WTC11 (cell line): Measurements from ENCODE around the gene TLX1. TPM values are rescaled to one million over a fixed set of nuclear protein-coding genes. Genes with fewer than 3 reads are reported as not detected.

ENCODE experiments used
- ATAC-seq: fragments of 200-7000 bp; cut with Tn5 transposase; 2 replicates; pipeline ENCODE4 v1.10.0; 2021; ENCODE audit warnings: mild to moderate bottlenecking, moderate library complexity
- Bru-seq: library from RNA; stranded (reverse); fragments of 400-500 nt; gene quantifications from one replicate; lab custom pipeline; 2021; lab: Mats Ljungman, UMichigan
- CTCF ChIA-PET: fragments of 300-600 bp; sonication (Branson Sonifier 250); formaldehyde crosslinking; loops from one replicate; lab custom pipeline; 2021; ENCODE audit warnings: antibody characterized with exemption; lab: Charles Lee
- POLR2A ChIA-PET: fragments of 350-600 bp; sonication (Branson Sonifier 250); formaldehyde crosslinking; loops from one replicate; lab custom pipeline; 2021; ENCODE audit warnings: antibody characterized with exemption; lab: Charles Lee
- DNase-seq: peaks from one replicate; pipeline ENCODE4 v3.0.0; 2021; ENCODE audit warnings: low spot score
- H3K27ac Mint-ChIP-seq: 2 replicates; pipeline ENCODE4 v1.8.0; 2021; ENCODE audit warnings: mixed read lengths
- H3K27me3 Mint-ChIP-seq: 2 replicates; pipeline ENCODE4 v1.8.0; 2021; ENCODE audit warnings: low read depth, mild to moderate bottlenecking, moderate library complexity, mixed read lengths
- H3K36me3 Mint-ChIP-seq: 2 replicates; pipeline ENCODE4 v1.8.0; 2021; ENCODE audit warnings: mixed read lengths
- H3K4me1 Mint-ChIP-seq: 2 replicates; pipeline ENCODE4 v1.8.0; 2022; ENCODE audit warnings: mixed read lengths
- H3K4me3 Mint-ChIP-seq: 2 replicates; pipeline ENCODE4 v1.8.0; 2021; ENCODE audit warnings: mild to moderate bottlenecking, moderate library complexity, mixed read lengths
- H3K9me3 Mint-ChIP-seq: 2 replicates; pipeline ENCODE4 v1.8.0; 2021; ENCODE audit warnings: mixed read lengths
- ATF1 ChIP-seq: sonication (generic); formaldehyde crosslinking; IDR thresholded peaks from 2 replicates; pipeline ENCODE4 v1.8.1; 2023; ENCODE audit warnings: mild to moderate bottlenecking, moderate library complexity, missing genetic modification reagents
- ESRRA ChIP-seq: sonication (generic); formaldehyde crosslinking; IDR thresholded peaks from 2 replicates; pipeline ENCODE4 v1.8.1; 2022; ENCODE audit warnings: mild to moderate bottlenecking, missing genetic modification reagents, borderline replicate concordance
- FOXJ3 ChIP-seq: sonication (generic); formaldehyde crosslinking; IDR thresholded peaks from 2 replicates; pipeline ENCODE4 v1.9.0; 2021; ENCODE audit warnings: missing genetic modification reagents, mild to moderate bottlenecking, borderline replicate concordance
- HMGA2 ChIP-seq: fragments of 250-450 bp; sonication (Bioruptor Pico); IDR thresholded peaks from 2 replicates; pipeline ENCODE4 v1.4.0; 2021; ENCODE audit warnings: mild to moderate bottlenecking, moderate library complexity
- HMGXB4 ChIP-seq: sonication (generic); formaldehyde crosslinking; IDR thresholded peaks from 2 replicates; pipeline ENCODE4 v1.8.1; 2023; ENCODE audit warnings: mild to moderate bottlenecking, moderate library complexity, missing genetic modification reagents
- JUN ChIP-seq: sonication (generic); formaldehyde crosslinking; IDR thresholded peaks from 2 replicates; pipeline ENCODE4 v1.8.0; 2023; ENCODE audit warnings: mild to moderate bottlenecking, missing genetic modification reagents
- MYBL2 ChIP-seq: sonication (generic); formaldehyde crosslinking; IDR thresholded peaks from 2 replicates; pipeline ENCODE4 v1.8.1; 2023; ENCODE audit warnings: mild to moderate bottlenecking, moderate library complexity, missing genetic modification reagents
- NFE2L1 ChIP-seq: sonication (generic); formaldehyde crosslinking; IDR thresholded peaks from 2 replicates; pipeline ENCODE4 v1.8.1; 2023; ENCODE audit warnings: missing genetic modification reagents
- PREB ChIP-seq: sonication (generic); formaldehyde crosslinking; IDR thresholded peaks from 2 replicates; pipeline ENCODE4 v1.8.1; 2022; ENCODE audit warnings: mild to moderate bottlenecking, missing genetic modification reagents, moderate library complexity, borderline replicate concordance
- TP53 ChIP-seq: sonication (generic); formaldehyde crosslinking; IDR thresholded peaks from 2 replicates; pipeline ENCODE4 v1.8.1; 2023; ENCODE audit warnings: mild to moderate bottlenecking, missing genetic modification reagents
- USF2 ChIP-seq: sonication (generic); formaldehyde crosslinking; IDR thresholded peaks from 2 replicates; pipeline ENCODE4 v1.8.1; 2023; ENCODE audit warnings: mild to moderate bottlenecking, missing genetic modification reagents, moderate library complexity
- ZBTB21 ChIP-seq: sonication (generic); formaldehyde crosslinking; IDR thresholded peaks from 2 replicates; pipeline ENCODE4 v1.8.1; 2023; ENCODE audit warnings: mild to moderate bottlenecking, missing genetic modification reagents, borderline replicate concordance
- ZNF423 ChIP-seq: fragments of 250-450 bp; sonication (Bioruptor Pico); IDR thresholded peaks from 2 replicates; pipeline ENCODE4 v2.1.2; 2022; ENCODE audit warnings: mild to moderate bottlenecking, moderate library complexity
- ZNF425 ChIP-seq: fragments of 250-450 bp; sonication (Bioruptor Pico); conservative IDR thresholded peaks from 2 replicates; pipeline ENCODE4 v1.9.0; 2021; ENCODE audit warnings: mild to moderate bottlenecking
- ZNF671 ChIP-seq: fragments of 250-450 bp; sonication (Bioruptor Pico); IDR thresholded peaks from 2 replicates; pipeline ENCODE4 v1.8.0; 2021; ENCODE audit warnings: mild to moderate bottlenecking
- long read RNA-seq, 3 experiments: library from RNA in 1 of 3; library from capped mRNA in 1 of 3; library from polyadenylated mRNA in 1 of 3; unstranded in 2 of 3; stranded (forward) in 1 of 3; transcript quantifications; one replicate each; pipeline ENCODE4 v2.0.0, GENCODE V29; 2021
- total RNA-seq: library from RNA; stranded (reverse); gene quantifications from 3 replicates; pipeline ENCODE4 v1.2.3, GENCODE V29; 2021
- TF ChIP-seq, protein P1 (sequence below): sonication (generic); formaldehyde crosslinking; IDR thresholded peaks from 2 replicates; pipeline ENCODE4 v1.8.1; 2023; ENCODE audit warnings: mild to moderate bottlenecking, missing genetic modification reagents
- TF ChIP-seq, protein P2 (sequence below): fragments of 250-450 bp; sonication (Bioruptor Pico); IDR thresholded peaks from 2 replicates; pipeline ENCODE4 v1.8.0; 2021; ENCODE audit warnings: mild to moderate bottlenecking

The TLX1 gene
- total RNA-seq: 2.1 to 4.6 TPM (median 2.3 TPM) in 3 replicates
- percentile 41 among the genes with signal in this experiment for Bru-seq, nascent RNA
- long read RNA-seq, experiment 1, transcript TLX1-201 (3 exons, 2,906 nt): major isoform, 10 of 14 reads
- long read RNA-seq, experiment 1, partial matches to known transcripts: 0 of 14 reads
- long read RNA-seq, experiment 1, other reads (novel, unspliced or antisense): 4 of 14 reads
- long read RNA-seq, experiment 2, partial matches to known transcripts: 0 of 2 reads
- long read RNA-seq, experiment 2, other reads (novel, unspliced or antisense): 1 of 2 reads
- long read RNA-seq, experiment 3: 0 reads

GRCh38 chr10:101130984-101131961 is at the start of gene TLX1:
Gene TLX1 (plus strand): TSS chr10:101131300. CDS start chr10:101131542, 242 bp downstream.
- TF ChIP-seq ZNF425 (CRISPR knock-in tag) (no peak), HMGXB4 (CRISPR knock-in tag) (no peak), ZNF423 (CRISPR knock-in tag) (peak; percentile 33; the same call in 1 of the 2 replicates)
- ChIA-PET CTCF (interaction anchor here (0.6 to 17.0 kb wide), 14 partner anchors 8 to 112 kb away, joined by 3 to 219 read pairs (median 4); no protein-coding TSS in a partner anchor), POLR2A (interaction anchor here (0.6 kb wide), 1 partner anchor 307 kb away, joined by 4 read pairs; no protein-coding TSS in a partner anchor)
- Mint-ChIP-seq H3K27me3 (peaks cover 98% of the 10 kb centered on the region), H3K27ac (no peak within 1 kb of the TSS), H3K9me3 (no peaks in the 10 kb centered on the region), H3K4me3 (peak within 1 kb of the TSS; percentile 59), H3K36me3 (no peaks in the 10 kb centered on the region), H3K4me1 (peaks cover 39% of the 10 kb centered on the region)
- peak; percentile 74 for DNase-seq
- peak; percentile 46 for ATAC-seq

DNA sequence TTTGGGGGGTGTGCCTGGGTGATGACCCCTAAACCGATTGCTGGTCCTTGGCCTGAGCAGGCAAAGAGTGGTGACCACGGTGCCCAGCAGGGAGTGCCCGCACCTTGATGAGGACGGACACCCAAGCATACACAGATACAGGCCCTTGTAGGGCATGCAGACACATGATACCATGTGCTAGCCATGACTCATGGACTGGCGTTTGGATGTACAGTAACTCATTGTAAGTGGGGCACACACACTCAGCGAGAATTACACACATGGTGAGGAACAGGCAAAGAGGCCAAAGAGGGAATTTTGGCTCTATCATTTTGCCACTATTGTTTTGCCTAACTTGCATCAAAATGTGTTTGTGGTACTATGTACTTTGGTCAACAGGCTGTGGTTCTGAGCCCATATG is 45.3 kb upstream of the TLX1 start:
- H3K27ac Mint-ChIP-seq: no peak overlapping the region
- no peaks in the 10 kb centered on the region for H3K4me1 Mint-ChIP-seq
- ATAC-seq (no peak), DNase-seq (no peak)
- POLR2A ChIA-PET: no interaction called here
- no peaks in the 10 kb centered on the region for H3K36me3 Mint-ChIP-seq
- H3K27me3 Mint-ChIP-seq: peaks cover 40% of the 10 kb centered on the region
- no peaks in the 10 kb centered on the region for H3K9me3 Mint-ChIP-seq
- CTCF ChIA-PET: interaction anchor here (1.1 to 4.3 kb wide), 6 partner anchors 10 to 212 kb away, joined by 3 to 19 read pairs (median 12); no protein-coding TSS in a partner anchor
- no peak overlapping the region for H3K4me3 Mint-ChIP-seq
- TF ChIP-seq PREB (CRISPR knock-in tag): no peak
- TF ChIP-seq TP53: no peak
- TF ChIP-seq ATF1 (CRISPR knock-in tag): no peak
- TF ChIP-seq USF2: no peak
- TF ChIP-seq FOXJ3 (CRISPR knock-in tag): no peak
- no peak for TF ChIP-seq ZBTB21
- TF ChIP-seq MYBL2 (CRISPR knock-in tag): no peak
- TF ChIP-seq, protein P1, sequence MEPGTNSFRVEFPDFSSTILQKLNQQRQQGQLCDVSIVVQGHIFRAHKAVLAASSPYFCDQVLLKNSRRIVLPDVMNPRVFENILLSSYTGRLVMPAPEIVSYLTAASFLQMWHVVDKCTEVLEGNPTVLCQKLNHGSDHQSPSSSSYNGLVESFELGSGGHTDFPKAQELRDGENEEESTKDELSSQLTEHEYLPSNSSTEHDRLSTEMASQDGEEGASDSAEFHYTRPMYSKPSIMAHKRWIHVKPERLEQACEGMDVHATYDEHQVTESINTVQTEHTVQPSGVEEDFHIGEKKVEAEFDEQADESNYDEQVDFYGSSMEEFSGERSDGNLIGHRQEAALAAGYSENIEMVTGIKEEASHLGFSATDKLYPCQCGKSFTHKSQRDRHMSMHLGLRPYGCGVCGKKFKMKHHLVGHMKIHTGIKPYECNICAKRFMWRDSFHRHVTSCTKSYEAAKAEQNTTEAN (CRISPR knock-in tag): no peak
- no peak for TF ChIP-seq ESRRA
- no peak for TF ChIP-seq HMGA2
- TF ChIP-seq HMGXB4 (CRISPR knock-in tag): no peak
- TF ChIP-seq ZNF671: no peak
- TF ChIP-seq JUN: no peak
- TF ChIP-seq NFE2L1 (CRISPR knock-in tag): no peak
- TF ChIP-seq ZNF423 (CRISPR knock-in tag): no peak
- TF ChIP-seq, protein P2, sequence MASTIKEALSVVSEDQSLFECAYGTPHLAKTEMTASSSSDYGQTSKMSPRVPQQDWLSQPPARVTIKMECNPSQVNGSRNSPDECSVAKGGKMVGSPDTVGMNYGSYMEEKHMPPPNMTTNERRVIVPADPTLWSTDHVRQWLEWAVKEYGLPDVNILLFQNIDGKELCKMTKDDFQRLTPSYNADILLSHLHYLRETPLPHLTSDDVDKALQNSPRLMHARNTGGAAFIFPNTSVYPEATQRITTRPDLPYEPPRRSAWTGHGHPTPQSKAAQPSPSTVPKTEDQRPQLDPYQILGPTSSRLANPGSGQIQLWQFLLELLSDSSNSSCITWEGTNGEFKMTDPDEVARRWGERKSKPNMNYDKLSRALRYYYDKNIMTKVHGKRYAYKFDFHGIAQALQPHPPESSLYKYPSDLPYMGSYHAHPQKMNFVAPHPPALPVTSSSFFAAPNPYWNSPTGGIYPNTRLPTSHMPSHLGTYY: no peak
